HepG2 (cell line): ENCODE data around the gene L3MBTL1. TPM values are rescaled to one million over a fixed set of nuclear protein-coding genes. Genes with fewer than 3 reads are reported as not detected.
A peak's percentile ranks its signal among the peaks of the same experiment; 100 is the strongest.

ENCODE experiments used
- EED ChIP-seq: sonication (generic); formaldehyde crosslinking; IDR thresholded peaks from 2 replicates; pipeline ENCODE4 v1.5.0; 2020; ENCODE audit warnings: mild to moderate bottlenecking, missing genetic modification reagents
- ERF ChIP-seq: IDR thresholded peaks from 2 replicates; pipeline ENCODE4 v1.6.1; 2018; ENCODE audit warnings: missing biosample characterization, missing genetic modification reagents
- HDAC6 ChIP-seq: fragments of 200-600 bp; sonication (generic); IDR thresholded peaks from 2 replicates; pipeline ENCODE4 v1.7.0; 2017; ENCODE audit warnings: mild to moderate bottlenecking, antibody characterized with exemption, low read length, low read depth
- MEIS2 ChIP-seq: sonication (generic); formaldehyde crosslinking; IDR thresholded peaks from 2 replicates; pipeline ENCODE4 v1.9.0; 2021; ENCODE audit warnings: mild to moderate bottlenecking, missing genetic modification reagents
- MTF2 ChIP-seq: sonication (generic); formaldehyde crosslinking; IDR thresholded peaks from 2 replicates; pipeline ENCODE4 v1.5.0; 2020; ENCODE audit warnings: missing genetic modification reagents, borderline replicate concordance
- NCOA1 ChIP-seq: sonication (generic); formaldehyde crosslinking; IDR thresholded peaks from 2 replicates; pipeline ENCODE4 v1.9.0; 2021; ENCODE audit warnings: missing genetic modification reagents
- YEATS4 ChIP-seq: sonication (generic); formaldehyde crosslinking; IDR thresholded peaks from 2 replicates; pipeline ENCODE4 v1.4.0; 2020; ENCODE audit warnings: missing genetic modification reagents, borderline replicate concordance
- ZFX ChIP-seq: sonication (generic); formaldehyde crosslinking; IDR thresholded peaks from 2 replicates; pipeline ENCODE4 v1.4.0; 2020; ENCODE audit warnings: mild to moderate bottlenecking, low read depth, missing genetic modification reagents, moderate library complexity
- ZNF451 ChIP-seq: sonication (generic); formaldehyde crosslinking; IDR thresholded peaks from 2 replicates; pipeline ENCODE4 v1.5.0; 2020; ENCODE audit warnings: mild to moderate bottlenecking, missing genetic modification reagents
- ZNF577 ChIP-seq: sonication (generic); formaldehyde crosslinking; IDR thresholded peaks from 2 replicates; pipeline ENCODE4 v1.4.0; 2020; ENCODE audit warnings: mild to moderate bottlenecking, low read depth, missing genetic modification reagents, borderline replicate concordance
- ZNF703 ChIP-seq: sonication (generic); formaldehyde crosslinking; IDR thresholded peaks from 2 replicates; pipeline ENCODE4 v1.5.1; 2020; ENCODE audit warnings: missing genetic modification reagents, mild to moderate bottlenecking, moderate library complexity, borderline replicate concordance
- polyA plus RNA-seq, 8 experiments: library from polyadenylated mRNA; depleted of rRNA in 3 of 8; stranded (reverse) in 7 of 8; unstranded in 1 of 8; fragments of >200 nt; fragmentation: Illumina TruSeq in 4 of 8; extraction: Trizol in 4 of 8; gene quantifications; 2 replicates each; pipeline versions ENCODE4 v1.2.1 to v1.2.3, GENCODE V29; 2011 to 2016; ENCODE audit warnings: low read depth in 4 of 8, missing spikeins in 1 of 8, mixed read lengths in 1 of 8; ENCODE audit not compliant: insufficient read depth in 1 of 8
- total RNA-seq, 5 experiments: library from RNA; depleted of rRNA; stranded (reverse); fragments of >200 nt; fragmentation: Illumina TruSeq; extraction: Trizol; gene quantifications; 2 replicates each; pipeline ENCODE4 v1.2.3, GENCODE V29; 2016; ENCODE audit warnings: low read depth in 1 of 5
- TF ChIP-seq, protein P1 (sequence below): sonication (generic); formaldehyde crosslinking; IDR thresholded peaks from 2 replicates; pipeline ENCODE4 v1.8.0; 2023; ENCODE audit warnings: mild to moderate bottlenecking, missing genetic modification reagents
- TF ChIP-seq, protein P2 (sequence below), 2 experiments: sonication (generic) in 1 of 2; formaldehyde crosslinking in 1 of 2; IDR thresholded peaks; 2 replicates each; pipeline versions ENCODE4 v1.6.1 to v1.9.0; 2014 to 2022; ENCODE audit warnings: antibody characterized with exemption in 1 of 2, borderline replicate concordance in 1 of 2, inconsistent platforms in 1 of 2, low read depth in 1 of 2, missing genetic modification reagents in 1 of 2
- TF ChIP-seq, protein P3 (sequence below): IDR thresholded peaks from 2 replicates; pipeline ENCODE4 v1.6.1; 2016; ENCODE audit warnings: mild to moderate bottlenecking
- TF ChIP-seq, protein P4 (sequence below): sonication (generic); formaldehyde crosslinking; IDR thresholded peaks from 2 replicates; pipeline ENCODE4 v1.4.0; 2020; ENCODE audit warnings: missing genetic modification reagents

L3MBTL1 gene
- total and polyA plus RNA-seq, 2 of the 13 experiments (the other 11 are each of a cell fraction or from before 2014, with no cell fraction given): 9.0 to 17.8 TPM

DNA sequence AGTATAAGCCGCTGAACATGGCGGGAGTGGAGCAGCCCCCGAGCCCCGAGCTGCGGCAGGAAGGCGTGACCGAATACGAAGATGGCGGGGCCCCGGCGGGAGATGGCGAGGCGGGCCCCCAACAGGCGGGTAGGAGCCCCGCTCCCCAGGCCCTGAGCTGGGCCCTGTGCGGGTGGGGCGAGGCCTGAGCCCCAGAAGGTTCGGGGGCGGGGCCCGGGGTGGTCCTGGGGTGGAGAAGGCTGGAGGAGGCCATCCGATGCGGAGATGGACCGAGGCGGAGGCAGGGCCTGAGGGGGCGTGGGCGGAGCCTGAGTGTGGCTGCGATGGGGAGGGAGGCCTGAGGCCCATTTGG is 7.1 kb downstream of the L3MBTL1 start (continued):
- TF ChIP-seq ERF (CRISPR knock-in tag): no peak
- TF ChIP-seq, protein P1, sequence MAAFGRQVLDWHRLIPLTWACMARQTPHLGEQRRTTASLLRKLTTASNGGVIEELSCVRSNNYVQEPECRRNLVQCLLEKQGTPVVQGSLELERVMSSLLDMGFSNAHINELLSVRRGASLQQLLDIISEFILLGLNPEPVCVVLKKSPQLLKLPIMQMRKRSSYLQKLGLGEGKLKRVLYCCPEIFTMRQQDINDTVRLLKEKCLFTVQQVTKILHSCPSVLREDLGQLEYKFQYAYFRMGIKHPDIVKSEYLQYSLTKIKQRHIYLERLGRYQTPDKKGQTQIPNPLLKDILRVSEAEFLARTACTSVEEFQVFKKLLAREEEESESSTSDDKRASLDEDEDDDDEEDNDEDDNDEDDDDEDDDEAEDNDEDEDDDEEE (CRISPR knock-in tag): peak; percentile 20; the same call in 1 of the 2 replicates
- 0 out of 2 replicates have a peak, but pooled peaks have one; percentile 53 for TF ChIP-seq ZNF703
- TF ChIP-seq ZNF577 (CRISPR knock-in tag): no peak
- TF ChIP-seq, protein P2, sequence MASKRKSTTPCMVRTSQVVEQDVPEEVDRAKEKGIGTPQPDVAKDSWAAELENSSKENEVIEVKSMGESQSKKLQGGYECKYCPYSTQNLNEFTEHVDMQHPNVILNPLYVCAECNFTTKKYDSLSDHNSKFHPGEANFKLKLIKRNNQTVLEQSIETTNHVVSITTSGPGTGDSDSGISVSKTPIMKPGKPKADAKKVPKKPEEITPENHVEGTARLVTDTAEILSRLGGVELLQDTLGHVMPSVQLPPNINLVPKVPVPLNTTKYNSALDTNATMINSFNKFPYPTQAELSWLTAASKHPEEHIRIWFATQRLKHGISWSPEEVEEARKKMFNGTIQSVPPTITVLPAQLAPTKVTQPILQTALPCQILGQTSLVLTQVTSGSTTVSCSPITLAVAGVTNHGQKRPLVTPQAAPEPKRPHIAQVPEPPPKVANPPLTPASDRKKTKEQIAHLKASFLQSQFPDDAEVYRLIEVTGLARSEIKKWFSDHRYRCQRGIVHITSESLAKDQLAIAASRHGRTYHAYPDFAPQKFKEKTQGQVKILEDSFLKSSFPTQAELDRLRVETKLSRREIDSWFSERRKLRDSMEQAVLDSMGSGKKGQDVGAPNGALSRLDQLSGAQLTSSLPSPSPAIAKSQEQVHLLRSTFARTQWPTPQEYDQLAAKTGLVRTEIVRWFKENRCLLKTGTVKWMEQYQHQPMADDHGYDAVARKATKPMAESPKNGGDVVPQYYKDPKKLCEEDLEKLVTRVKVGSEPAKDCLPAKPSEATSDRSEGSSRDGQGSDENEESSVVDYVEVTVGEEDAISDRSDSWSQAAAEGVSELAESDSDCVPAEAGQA (IDR thresholded peaks at IDR 0.05; ENCODE audit: low read depth): 0 out of 2 replicates have a peak, but pooled peaks have one; percentile 2
- TF ChIP-seq, protein P2 (CRISPR knock-in tag; IDR thresholded peaks at IDR 0.05; ENCODE audit: borderline replicate concordance): no peak
- 0 out of 2 replicates have a peak, but pooled peaks have one; percentile 20 for TF ChIP-seq NCOA1 (CRISPR knock-in tag)
- peak; percentile 9; the same call in 1 of the 2 replicates for TF ChIP-seq ZNF451
- TF ChIP-seq MTF2 (CRISPR knock-in tag): no peak
- TF ChIP-seq MEIS2: no peak
- peak; percentile 44; the same call in 1 of the 2 replicates for TF ChIP-seq ZFX (CRISPR knock-in tag)
- TF ChIP-seq, protein P3, sequence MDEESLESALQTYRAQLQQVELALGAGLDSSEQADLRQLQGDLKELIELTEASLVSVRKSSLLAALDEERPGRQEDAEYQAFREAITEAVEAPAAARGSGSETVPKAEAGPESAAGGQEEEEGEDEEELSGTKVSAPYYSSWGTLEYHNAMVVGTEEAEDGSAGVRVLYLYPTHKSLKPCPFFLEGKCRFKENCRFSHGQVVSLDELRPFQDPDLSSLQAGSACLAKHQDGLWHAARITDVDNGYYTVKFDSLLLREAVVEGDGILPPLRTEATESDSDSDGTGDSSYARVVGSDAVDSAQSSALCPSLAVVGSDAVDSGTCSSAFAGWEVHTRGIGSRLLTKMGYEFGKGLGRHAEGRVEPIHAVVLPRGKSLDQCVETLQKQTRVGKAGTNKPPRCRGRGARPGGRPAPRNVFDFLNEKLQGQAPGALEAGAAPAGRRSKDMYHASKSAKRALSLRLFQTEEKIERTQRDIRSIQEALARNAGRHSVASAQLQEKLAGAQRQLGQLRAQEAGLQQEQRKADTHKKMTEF: peak; percentile 17; the same call in 1 of the 2 replicates
- TF ChIP-seq YEATS4: peak; percentile 87
- TF ChIP-seq EED (CRISPR knock-in tag): peak; percentile 87
- TF ChIP-seq, protein P4, sequence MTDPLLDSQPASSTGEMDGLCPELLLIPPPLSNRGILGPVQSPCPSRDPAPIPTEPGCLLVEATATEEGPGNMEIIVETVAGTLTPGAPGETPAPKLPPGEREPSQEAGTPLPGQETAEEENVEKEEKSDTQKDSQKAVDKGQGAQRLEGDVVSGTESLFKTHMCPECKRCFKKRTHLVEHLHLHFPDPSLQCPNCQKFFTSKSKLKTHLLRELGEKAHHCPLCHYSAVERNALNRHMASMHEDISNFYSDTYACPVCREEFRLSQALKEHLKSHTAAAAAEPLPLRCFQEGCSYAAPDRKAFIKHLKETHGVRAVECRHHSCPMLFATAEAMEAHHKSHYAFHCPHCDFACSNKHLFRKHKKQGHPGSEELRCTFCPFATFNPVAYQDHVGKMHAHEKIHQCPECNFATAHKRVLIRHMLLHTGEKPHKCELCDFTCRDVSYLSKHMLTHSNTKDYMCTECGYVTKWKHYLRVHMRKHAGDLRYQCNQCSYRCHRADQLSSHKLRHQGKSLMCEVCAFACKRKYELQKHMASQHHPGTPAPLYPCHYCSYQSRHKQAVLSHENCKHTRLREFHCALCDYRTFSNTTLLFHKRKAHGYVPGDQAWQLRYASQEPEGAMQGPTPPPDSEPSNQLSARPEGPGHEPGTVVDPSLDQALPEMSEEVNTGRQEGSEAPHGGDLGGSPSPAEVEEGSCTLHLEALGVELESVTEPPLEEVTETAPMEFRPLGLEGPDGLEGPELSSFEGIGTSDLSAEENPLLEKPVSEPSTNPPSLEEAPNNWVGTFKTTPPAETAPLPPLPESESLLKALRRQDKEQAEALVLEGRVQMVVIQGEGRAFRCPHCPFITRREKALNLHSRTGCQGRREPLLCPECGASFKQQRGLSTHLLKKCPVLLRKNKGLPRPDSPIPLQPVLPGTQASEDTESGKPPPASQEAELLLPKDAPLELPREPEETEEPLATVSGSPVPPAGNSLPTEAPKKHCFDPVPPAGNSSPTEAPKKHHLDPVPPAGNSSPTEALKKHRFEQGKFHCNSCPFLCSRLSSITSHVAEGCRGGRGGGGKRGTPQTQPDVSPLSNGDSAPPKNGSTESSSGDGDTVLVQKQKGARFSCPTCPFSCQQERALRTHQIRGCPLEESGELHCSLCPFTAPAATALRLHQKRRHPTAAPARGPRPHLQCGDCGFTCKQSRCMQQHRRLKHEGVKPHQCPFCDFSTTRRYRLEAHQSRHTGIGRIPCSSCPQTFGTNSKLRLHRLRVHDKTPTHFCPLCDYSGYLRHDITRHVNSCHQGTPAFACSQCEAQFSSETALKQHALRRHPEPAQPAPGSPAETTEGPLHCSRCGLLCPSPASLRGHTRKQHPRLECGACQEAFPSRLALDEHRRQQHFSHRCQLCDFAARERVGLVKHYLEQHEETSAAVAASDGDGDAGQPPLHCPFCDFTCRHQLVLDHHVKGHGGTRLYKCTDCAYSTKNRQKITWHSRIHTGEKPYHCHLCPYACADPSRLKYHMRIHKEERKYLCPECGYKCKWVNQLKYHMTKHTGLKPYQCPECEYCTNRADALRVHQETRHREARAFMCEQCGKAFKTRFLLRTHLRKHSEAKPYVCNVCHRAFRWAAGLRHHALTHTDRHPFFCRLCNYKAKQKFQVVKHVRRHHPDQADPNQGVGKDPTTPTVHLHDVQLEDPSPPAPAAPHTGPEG (CRISPR knock-in tag): no peak
- no peak for TF ChIP-seq HDAC6
